Cardiac muscle cell (in vitro differentiated cells and primary cell): ENCODE measurements around the gene RASL10B. TPM values are rescaled to one million over a fixed set of nuclear protein-coding genes. Genes with fewer than 3 reads are reported as not detected.

Source experiments
- DNase-seq, 2 donors: peaks; one replicate each; pipeline versions ENCODE4 v3.0.0 to v3.0.0-alpha.2; 2010 to 2017; ENCODE audit warnings: low read depth in 1 of 2, low spot score in 1 of 2
- H3K27ac ChIP-seq: fragments of 200-600 bp; sonication (generic); 2 replicates; pipeline ENCODE4 v1.5.1; 2016
- H3K27me3 ChIP-seq: fragments of 200-600 bp; sonication (generic); 2 replicates; pipeline ENCODE4 v1.6.0; 2016; ENCODE audit warnings: control low read depth
- H3K36me3 ChIP-seq: fragments of 200-600 bp; sonication (generic); 2 replicates; pipeline ENCODE4 v1.5.1; 2016; ENCODE audit warnings: control low read depth
- H3K4me1 ChIP-seq: fragments of 200-600 bp; sonication (generic); 2 replicates; pipeline ENCODE4 v1.8.1; 2017; ENCODE audit warnings: low read depth, mild to moderate bottlenecking, mixed run types
- H3K4me3 ChIP-seq: fragments of 200-600 bp; sonication (generic); 2 replicates; pipeline ENCODE4 v1.5.1; 2016; ENCODE audit warnings: mild to moderate bottlenecking
- H3K9me3 ChIP-seq: fragments of 200-600 bp; sonication (generic); 2 replicates; pipeline ENCODE4 v1.5.1; 2017; ENCODE audit warnings: low read depth, mild to moderate bottlenecking, control low read depth
- polyA plus RNA-seq: library from polyadenylated mRNA; unstranded; fragments of >200 nt; fragmentation: Nextera tagmentation; extraction: Ambion mirVana; gene quantifications from 2 replicates; pipeline ENCODE4 v1.2.1, GENCODE V29; 2016
- total RNA-seq: library from RNA; depleted of rRNA; stranded (reverse); fragments of >200 nt; gene quantifications from 2 replicates; pipeline ENCODE4 v1.2.3, GENCODE V29; 2016
- TF ChIP-seq, protein P1 (sequence below): IDR thresholded peaks from 2 replicates; pipeline ENCODE4 v1.5.1; 2012; ENCODE audit warnings: low read depth, mild to moderate bottlenecking, low read length

RASL10B gene
- total and polyA plus RNA-seq, 2 experiments from 2014 or later = 71.6 to 116 TPM

DNA sequence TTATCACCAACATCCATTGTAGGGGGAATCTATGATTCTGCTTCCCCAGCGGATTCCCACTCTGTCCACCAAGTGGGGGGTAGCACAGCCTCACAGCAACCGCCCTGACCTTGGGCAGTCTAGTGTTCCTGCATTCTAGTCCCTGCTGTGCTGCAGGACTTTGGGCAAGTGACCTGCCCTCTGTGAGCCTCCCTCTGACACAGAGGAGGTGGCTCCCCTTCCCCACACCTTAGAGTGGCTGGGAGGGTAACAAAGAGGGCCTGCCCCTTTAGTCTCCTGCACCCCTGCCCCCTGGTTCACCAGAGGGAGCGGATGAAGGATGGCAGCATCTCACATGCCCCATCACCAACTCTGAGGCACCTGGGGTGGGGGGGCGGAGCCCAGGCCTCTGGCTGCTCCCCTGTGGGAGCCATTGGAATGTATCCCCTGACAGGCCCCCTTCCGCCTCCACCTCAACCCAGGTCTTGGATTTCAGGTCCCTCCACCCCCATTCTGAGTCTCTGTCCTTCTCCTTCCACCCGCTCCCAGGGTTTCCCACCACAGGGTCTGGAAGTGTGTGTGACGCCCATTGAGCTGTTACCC lies 11.5 kb downstream of the RASL10B start:
- no peak for DNase-seq
- Histone ChIP-seq H3K9me3 (no peaks in the 10 kb centered on the region), H3K4me1 (no peaks in the 10 kb centered on the region), H3K27me3 (no peaks in the 10 kb centered on the region), H3K36me3 (no peaks in the 10 kb centered on the region), H3K4me3 (no peak overlapping the region), H3K27ac (no peak overlapping the region)
- TF ChIP-seq, protein P1, sequence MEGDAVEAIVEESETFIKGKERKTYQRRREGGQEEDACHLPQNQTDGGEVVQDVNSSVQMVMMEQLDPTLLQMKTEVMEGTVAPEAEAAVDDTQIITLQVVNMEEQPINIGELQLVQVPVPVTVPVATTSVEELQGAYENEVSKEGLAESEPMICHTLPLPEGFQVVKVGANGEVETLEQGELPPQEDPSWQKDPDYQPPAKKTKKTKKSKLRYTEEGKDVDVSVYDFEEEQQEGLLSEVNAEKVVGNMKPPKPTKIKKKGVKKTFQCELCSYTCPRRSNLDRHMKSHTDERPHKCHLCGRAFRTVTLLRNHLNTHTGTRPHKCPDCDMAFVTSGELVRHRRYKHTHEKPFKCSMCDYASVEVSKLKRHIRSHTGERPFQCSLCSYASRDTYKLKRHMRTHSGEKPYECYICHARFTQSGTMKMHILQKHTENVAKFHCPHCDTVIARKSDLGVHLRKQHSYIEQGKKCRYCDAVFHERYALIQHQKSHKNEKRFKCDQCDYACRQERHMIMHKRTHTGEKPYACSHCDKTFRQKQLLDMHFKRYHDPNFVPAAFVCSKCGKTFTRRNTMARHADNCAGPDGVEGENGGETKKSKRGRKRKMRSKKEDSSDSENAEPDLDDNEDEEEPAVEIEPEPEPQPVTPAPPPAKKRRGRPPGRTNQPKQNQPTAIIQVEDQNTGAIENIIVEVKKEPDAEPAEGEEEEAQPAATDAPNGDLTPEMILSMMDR = no peak

DNA sequence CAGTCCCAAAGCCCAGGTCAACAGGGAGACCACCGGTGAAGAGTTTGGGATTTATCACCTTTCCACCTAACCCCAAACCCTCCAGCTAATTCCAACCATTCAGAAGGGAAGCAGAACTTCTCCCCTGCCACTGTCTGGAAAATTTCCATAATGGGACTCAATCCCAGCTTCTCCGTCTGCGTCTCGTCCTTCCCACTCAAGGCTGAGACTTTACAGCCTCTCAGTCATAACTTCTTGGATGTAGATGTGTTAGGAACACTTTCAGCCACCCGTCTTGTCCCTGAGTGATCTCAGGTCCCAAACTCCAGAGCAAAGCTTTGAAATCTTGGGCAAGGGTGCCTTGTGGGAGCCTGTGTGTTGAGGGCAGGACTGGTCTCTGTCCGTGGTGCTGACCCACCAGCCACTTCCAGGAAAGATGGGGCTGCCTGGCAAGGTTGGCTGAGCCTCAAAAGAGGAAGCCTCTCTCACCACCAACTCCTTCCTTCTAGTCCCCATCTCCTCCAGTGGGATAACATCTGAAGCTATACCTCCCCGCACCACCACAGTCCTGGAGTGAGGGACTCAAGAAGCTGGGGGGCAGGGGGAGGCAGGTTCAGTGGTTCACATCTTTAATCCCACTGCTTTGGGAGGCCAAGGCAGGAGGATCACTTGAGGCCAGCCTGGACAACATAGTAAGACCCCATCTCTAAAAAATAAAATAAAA lies 12.3 kb downstream of the RASL10B start:
- Histone ChIP-seq H3K27ac (no peak overlapping the region), H3K4me1 (no peaks in the 10 kb centered on the region), H3K36me3 (no peaks in the 10 kb centered on the region), H3K27me3 (no peaks in the 10 kb centered on the region), H3K9me3 (no peaks in the 10 kb centered on the region), H3K4me3 (no peak overlapping the region)
- DNase-seq = peak; percentile 65 to 72
- TF ChIP-seq, protein P1 = no peak

DNA sequence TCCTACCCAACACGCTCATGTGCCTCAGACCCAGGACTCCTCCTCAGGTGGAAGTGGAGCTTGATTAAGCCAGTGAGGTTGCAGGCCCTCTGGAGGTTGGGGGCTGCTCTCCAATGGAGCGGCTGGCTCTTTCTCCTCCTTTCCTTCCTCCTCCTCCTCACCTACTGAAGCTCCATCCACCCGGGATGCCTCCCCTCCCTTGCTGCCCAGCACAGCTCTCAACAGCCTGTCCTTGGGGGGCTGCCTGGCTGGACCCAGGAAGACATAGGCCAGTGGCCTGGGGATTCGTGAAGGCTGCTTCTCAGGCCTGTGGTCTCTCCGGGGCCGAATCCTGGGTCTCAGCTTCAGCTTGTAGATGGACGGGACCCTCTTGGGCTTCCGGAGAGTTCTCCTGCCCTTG lies 13.4 kb downstream of the RASL10B start:
- Histone ChIP-seq H3K36me3 (no peaks in the 10 kb centered on the region), H3K27me3 (no peaks in the 10 kb centered on the region), H3K4me1 (no peaks in the 10 kb centered on the region), H3K27ac (no peak overlapping the region), H3K4me3 (no peak overlapping the region), H3K9me3 (no peaks in the 10 kb centered on the region)
- no peak for DNase-seq
- TF ChIP-seq, protein P1 = no peak

DNA sequence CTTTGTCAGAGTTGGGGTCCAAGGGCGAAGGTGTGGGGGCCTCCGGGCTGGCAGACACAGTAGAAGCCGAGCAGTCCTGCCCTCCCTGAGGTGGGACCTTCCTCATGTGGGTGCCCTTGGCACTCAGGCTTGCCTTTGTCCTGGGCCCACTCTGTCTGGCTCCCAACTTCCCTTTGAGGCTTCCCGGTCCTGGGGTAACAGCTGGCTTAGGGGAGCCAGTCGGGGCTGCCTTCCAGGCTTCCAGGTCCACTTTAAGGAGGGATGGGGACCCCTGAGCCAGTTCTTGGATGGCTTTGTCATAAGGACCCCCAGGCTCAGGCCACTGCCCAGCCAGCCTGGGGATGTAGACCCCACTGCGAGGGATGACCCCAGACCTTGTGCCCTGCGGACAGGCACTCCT lies 13.8 kb downstream of the RASL10B start:
- Histone ChIP-seq H3K9me3 (no peaks in the 10 kb centered on the region), H3K27me3 (no peaks in the 10 kb centered on the region), H3K27ac (no peak overlapping the region), H3K36me3 (no peaks in the 10 kb centered on the region), H3K4me1 (no peaks in the 10 kb centered on the region), H3K4me3 (no peak overlapping the region)
- DNase-seq = no peak
- TF ChIP-seq, protein P1 = no peak

DNA sequence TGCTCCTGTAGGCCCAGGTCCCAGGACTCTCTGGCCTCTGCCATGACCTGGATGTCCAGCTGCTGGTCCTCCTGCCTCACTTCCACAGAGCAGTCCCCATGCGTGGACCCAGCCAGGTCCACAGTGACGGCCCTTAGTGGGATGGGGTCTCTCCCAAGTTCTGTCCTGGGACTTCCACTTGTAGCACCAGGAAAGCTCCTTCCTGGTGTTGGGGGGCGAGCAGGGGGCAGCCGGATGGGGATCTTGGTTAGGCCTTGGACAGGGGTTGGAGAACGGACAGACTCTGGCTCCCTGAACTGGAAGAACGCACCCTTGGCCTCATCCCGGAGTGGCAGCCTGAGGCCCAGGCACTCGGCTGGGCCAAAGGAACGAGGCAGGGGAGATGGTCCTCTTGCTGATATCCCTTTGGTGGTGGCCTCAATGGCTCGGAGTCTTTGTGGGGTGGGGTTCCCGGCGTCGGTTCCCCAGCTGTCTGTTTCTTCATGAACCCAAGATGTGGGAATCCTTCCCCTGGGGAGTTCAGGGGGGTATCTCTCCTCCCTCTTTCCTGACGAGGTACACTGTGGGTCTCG lies 14.4 kb downstream of the RASL10B start:
- no peak for DNase-seq
- Histone ChIP-seq H3K9me3 (no peaks in the 10 kb centered on the region), H3K4me3 (no peak overlapping the region), H3K27me3 (no peaks in the 10 kb centered on the region), H3K36me3 (no peaks in the 10 kb centered on the region), H3K27ac (no peak overlapping the region), H3K4me1 (no peaks in the 10 kb centered on the region)
- TF ChIP-seq, protein P1 = no peak
